GM21367 (cell line): Measurements from ENCODE around the gene ITM2B.
"Not testable (repeated sequence)": the region's sequence is repeated elsewhere in the genome, so short reads cannot be mapped to it uniquely, and the experiment has no call there.

Source experiments
- ATAC-seq: cut with Tn5 transposase; IDR thresholded peaks from one replicate; pipeline ENCODE4 v1.9.1; 2021; ENCODE audit not compliant: unreplicated experiment

ITM2B gene

DNA sequence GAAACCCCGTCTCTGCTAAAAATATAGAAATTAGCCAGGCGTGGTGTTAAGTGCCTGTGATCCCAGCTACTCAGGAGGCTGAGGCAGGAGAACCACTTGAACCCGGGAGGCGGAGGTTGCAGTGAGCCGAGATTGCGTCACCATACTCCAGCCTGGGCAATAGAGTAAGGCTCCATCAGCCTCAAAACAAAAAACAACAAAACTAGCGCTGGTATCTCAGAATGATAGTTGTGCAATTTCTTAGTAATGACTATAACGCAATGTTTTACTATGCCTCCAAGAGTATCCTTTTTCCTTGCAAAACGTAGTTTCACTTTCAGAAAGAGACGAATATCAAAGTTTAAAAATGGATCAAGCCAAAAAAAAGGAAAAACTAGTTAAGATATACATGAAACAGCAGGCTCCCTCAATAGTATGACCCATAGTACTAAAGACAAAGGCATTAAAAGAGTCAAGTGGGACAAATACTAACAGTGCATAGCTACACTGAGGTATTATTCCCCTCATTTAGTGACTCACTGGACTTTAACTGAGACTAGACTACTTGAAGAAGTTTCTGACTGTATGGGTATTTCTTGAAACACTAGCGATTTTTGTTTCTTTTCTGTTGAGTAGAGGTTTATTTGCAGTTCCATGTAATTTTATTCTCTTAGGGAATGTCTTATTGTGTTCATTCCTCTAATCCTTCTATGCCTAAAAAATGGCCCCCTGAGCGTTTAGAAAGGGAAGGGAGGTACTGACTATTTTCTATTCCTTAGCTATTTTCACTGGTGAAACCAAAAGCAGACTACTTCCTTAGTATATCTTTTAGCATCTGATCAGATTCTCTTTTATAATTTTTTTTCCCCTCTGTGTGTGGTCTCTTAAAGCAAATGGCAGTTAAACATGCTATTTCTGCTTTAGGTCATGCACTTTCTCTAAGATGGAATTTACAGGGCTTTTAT lies 10.4 kb upstream of the ITM2B start:
- ATAC-seq = no peak

DNA sequence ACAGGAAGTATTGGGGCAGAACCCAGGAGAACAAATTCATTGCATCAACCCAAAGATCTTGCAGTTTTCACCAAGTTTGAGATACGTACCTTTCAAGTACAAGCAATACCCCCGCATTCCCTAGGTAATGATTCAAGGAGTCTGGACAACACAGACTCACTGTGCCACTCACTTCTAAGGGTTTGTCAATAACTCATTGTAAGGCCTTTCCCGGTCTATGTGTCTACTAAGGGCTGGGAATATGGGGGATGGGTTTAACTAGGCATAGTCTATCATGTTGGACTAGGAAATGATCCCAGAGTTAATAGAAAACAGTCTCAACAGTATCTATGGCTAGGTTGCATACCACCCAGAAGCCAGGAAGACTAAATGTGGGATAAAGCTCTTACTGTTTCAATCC lies 8.3 kb upstream of the ITM2B start:
- ATAC-seq = no peak

DNA sequence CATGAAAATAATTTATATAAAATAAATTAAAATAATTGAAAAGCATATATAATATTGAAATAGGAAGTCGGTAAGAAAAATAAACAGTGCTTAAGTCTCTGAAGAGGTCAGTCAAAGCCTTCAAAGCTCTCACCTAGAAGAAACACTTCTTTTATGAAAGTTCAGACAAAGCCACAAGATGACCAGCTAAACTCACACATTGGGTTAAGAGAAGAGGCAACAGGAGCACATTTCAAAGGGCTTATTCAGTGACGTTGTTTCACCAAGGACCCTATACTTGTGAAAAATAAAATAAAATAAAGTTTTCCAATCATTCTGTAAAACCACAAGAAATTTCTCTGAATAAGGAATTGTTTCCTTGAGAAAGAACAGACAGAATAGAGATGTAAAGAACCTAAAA lies 2.5 kb upstream of the ITM2B start:
- no peak for ATAC-seq

DNA sequence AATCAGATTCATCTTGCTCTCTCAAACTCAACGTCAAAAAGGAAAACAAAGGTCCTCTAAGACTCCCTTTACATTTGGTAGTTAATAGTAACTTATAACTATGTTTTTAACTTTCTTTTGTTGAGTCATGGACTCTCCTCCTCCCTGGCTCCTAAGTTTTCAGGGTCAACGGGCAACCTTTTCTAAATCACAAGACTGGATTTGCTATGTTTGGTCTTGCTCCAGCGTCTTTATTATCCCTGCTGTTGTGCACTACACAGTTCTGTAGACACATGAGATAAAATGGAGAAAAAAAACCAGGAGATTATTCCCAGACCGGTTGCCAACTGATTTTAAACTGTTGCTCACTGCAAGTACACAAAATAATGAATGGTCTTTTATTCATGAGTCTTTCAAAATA lies 1.9 kb upstream of the ITM2B start:
- no peak for ATAC-seq

DNA sequence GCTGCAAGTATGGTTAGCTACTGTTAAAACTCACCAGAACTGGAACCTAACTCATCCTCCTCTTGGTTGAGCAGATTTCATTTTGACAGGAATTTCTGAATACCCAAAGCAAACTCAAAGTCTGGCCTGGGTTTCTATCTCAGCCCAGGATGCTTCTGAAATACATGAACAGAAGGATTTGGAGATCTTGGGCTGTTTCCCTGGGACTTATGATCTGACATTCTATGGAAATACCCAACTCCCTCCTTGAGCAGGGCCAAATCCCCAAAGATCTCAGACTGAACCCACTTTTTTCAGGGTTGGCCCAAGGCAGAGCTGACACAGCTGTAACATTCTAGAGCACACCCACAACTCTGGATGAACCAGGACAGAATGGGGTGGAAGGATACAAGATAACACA lies 1.1 kb upstream of the ITM2B start:
- ATAC-seq = no peak

DNA sequence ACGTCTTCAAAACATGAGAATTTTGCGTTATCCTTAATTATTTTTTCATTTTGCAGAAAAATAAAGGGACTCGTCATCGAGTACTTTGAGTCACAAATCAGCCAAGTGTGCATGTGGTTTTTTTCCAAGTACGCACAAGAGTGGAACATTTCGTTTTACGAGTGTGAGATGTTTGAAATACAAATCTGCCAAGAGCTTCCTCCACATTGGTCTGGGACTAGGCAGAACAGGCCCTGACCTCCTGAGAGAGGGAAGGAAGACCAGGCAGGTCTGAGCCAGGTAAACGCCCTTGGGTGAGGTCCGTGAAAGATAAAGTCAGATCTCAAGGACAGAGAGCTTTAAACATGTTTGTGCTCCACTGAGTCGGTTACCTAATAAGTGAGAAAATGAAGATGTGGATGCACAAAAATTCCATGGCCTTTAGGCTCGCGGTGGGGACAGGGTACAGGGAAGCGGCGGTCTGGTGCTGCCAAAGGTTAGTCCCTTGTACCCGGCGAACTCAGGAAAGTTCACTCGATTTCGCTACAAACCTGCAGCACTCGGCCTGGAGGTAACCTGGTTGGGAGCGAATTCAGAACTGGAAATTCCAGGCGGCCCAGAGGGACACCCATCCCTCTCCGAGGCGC lies 473 bp upstream of the ITM2B start:
- peak; percentile 11 for ATAC-seq

DNA sequence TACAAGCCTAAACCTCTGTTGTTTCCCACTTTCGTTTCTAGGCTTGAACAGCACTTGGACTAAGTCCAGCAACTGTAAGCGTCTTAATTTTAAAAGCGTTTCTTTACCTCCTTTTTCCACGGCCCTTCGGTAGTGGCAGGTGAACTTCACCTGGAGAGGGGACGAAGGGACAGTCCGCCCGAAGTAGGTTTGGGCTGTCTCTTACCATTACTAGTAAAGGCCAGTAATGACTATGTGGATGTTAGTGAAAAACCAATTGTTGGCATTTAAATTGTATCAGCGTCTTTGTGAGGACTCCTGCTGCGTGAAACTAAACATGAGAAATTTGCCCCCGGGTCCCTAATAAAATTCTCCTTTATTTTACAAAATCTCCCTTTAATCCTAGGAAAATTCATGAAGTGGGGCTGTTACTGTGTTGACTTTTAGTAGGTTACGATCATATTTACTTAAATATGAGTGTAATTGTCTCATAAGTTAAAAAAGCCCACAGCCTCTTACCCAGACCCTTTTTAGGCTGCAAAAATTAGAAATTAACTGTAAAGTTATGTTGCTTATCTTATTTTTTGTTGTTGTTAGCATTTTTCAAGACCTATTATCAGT lies 983 bp downstream of the ITM2B start:
- no peak for ATAC-seq

DNA sequence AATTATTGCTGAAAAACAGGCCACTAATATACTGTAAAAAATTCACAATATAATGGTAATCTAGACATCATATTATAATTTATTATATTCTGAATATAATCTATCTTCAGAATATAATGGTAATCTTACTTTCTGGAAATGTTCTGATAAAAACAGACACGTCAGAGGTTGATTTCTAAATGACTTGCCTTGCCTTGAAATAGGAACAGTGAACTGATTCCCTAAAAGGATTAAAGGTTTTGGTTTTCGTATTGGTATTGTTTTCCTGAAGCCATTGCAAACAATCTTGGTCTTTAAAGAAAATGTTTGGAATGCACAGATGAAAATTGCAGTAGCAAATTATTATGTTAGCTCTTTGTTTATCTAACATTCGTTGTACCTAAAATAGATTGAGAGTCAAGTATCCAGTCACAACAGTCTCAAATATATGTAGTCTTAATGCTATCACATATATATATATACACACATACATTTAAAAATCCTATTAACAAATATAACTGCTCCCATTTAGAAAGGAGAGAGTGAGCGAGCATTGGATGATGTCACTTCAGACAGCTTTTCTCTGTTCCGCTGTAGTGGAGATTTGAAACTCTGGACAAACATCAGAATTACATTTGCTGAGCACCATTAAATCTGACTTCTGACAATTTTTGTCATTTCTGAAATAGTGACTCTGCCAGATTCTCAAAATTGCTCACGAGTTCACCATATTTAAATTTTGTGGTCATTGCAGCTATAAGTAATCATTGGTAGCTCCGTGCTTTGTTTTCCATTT lies 1.7 kb downstream of the ITM2B start:
- no peak for ATAC-seq

DNA sequence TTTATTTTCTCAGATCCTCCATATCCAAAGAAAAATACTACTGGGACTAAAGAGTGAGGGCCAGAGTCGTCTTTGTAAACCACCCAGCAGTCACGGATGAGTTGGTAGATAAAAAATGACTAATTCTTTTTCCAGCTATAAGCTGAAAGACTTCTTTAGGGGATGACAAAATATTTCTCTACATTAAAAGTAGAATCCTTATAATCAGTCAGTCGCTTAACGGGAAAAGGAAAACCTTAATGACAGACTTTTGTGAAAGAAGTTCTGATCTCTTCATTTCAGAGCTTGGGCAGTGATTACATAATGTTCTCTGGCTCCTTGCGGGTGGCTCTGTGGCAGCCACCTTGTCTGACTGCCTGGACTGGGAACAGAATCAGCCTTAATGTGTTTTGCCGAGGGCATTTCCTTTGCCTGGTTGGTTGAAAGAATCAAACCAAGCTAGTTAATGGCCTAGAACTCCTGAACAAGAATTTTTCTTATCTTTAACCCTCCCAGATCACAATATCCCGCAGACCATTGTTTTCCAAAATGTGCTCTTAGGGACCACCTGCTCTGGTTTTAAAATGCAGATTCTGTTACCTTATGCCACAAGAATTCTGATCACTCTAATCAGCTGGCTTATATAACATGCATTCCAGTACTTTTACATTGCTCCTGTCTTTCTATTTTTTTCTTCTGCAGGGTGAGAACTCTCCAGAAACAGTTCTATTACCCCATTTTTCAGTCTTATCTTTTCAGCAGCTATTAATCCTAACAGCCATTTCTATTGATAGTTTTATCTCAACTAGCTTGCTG lies 2.5 kb downstream of the ITM2B start:
- ATAC-seq = no peak

DNA sequence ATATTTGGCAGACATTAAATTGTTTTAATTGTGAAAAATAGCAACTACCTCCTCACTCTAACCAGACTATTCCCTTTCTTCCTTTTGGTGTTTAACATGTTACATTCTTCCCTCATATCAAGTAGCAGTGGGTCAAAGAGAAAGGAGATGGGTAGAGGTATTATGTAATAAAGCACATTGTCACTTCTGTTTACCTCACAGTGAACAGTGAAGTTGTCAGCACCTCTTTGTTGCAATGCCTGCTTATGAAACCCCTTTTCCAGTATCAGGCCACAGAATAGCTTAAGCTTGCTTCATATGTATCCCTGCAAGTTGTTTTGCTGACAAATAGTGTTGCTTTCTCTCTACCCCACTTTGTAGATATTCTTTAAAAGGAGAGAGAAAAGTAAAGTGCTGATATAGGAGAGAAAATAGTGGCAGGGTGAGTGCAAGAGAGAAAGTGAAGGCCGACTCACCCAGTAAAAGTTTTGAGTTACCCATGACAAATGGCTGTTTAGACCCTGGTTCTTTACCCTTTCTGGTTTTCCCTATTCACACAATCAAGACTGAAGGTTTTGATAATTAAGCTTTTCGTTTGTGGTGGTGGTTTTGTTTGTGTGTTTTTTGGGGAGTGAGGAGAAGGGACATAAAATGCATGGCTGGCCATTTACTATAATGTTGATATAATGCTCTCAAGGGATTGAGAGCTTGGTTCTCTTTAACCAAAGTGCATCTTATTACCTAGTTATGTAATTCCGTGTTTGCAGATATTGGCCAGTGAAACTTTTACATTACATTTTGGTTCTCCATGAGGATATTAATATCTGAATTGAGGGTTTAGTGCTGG lies 3.7 kb downstream of the ITM2B start:
- ATAC-seq = no peak

DNA sequence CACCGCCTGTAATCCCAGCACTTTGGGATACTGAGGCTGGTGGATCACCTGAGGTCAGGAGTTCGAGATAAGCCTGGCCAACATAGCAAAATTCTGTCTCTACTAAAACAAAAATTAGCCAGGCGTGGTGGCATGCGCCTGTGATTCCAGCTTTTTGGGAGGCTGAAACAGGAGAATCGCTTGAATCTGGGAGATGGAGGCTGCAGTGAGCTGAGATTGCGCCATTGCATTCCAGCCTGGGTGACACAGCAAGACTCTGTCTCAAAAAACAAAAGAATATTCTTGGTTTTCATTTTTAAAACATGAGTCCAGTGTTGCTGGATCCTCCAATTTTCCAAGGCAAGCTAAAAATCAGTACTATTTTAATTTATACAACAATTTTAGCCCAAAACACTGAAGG lies 6.4 kb downstream of the ITM2B start:
- not testable (repeated sequence) for ATAC-seq

DNA sequence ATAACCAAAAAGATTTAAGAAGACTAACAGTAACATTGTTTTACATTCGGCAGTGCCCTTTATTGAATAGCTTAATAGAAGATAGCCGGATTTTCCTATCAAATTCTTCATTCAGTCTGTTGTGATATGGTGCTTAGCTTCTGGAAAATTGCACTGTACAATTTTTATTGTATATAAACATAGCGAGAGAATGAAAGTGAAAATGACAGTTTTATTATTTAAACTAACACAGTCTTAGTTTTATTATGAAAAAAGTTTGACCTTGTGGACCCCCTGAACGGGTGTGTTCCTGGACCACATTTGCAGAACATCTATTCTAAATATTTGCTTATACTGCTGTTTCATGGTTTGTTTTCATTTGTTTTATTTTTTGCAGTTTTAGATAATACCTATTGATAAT lies 8.6 kb downstream of the ITM2B start:
- ATAC-seq = no peak

DNA sequence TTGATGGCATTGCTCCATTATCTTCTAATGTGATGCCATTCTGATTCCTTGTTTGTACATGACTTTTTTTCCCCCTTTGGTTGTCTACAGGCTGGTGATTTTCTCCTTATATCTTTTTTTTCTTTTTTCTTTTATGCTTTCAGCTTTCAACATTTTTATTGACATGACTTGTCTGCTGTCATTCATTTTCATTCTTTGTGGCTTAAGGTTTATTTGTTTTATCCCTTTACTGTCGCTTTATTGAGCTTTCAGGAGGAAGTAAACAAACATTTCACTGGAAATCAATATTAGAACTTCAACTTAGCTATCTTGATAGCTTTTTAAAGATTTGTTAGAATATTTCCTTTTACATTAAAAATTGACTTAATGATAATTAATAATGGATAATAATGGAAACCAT lies 9.7 kb downstream of the ITM2B start:
- ATAC-seq = no peak

DNA sequence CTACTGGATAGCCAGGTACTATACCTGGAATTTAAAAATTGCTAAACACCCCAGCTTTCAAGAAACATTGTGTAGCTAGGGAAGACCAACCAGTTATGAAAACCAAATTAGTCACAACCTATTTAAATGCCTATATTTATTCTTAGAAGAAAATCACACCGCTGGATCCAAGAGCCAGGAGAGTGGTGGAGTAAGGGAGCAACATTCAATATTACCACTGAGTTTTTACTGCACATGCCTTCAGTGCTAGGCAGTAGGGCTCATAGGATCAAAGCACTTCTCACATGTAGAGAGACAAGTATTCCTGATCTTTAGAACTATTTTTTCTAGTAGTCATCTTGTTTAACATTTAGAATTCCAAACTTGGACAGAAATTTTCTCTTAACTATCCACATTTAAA lies 11.2 kb downstream of the ITM2B start:
- no peak for ATAC-seq

DNA sequence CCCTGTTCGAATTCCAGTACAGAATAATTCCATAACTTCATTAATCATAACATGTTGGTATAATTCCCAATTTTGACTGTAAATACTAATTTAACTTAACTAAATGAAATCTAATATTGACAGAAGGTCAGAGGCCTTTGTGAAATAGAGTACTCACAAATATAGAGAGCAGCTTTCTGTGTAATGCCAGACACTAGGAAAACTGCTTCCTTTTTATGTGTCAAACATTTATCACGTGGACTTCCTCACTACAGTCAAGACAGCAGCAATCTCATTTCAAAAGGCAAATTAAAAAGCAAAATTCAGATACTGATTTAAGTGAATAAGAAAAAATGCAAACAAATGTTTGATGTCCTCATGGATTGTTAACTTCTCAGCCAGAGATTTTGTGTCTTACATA lies 13.1 kb downstream of the ITM2B start:
- ATAC-seq = no peak

DNA sequence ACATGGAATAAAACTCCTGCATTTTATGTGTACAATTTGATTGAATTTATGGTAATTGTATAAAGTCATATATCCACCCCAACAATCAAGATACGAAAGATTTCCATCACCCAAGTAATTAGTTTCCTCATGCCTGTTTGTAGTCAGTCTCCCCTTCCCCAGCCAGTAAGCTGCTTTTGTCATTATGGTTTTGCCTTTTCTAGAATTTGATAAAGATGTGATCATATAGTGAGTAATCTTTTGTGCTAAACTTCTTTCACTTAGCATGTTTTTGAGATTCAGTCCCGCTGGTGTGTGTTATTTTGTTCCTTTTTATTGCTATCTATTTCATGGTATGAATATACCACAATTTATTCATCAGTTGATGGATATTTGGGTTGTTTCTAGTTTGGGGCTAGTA lies 16.0 kb downstream of the ITM2B start:
- ATAC-seq = no peak

DNA sequence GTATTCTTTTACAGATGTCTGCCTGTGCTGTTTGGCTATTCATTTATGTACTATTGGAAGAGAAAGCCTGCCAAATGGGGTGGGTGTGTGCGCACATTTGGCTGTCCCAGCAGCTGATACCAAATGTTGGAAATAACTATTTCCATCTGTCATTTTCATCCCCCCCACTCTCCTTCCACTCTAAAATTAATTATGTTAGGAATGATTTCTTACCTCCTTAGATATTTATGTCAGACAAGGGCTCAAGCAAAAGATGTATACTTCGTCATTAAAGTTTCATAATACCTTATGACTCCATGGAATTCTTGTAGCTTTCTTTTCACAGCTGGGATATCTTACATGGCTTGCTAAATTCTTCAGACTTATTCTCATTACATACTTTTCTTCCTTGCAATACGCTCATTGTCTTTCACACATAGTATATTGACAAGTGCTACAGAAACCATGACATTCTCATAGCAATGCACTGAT lies 18.6 kb downstream of the ITM2B start:
- no peak for ATAC-seq

DNA sequence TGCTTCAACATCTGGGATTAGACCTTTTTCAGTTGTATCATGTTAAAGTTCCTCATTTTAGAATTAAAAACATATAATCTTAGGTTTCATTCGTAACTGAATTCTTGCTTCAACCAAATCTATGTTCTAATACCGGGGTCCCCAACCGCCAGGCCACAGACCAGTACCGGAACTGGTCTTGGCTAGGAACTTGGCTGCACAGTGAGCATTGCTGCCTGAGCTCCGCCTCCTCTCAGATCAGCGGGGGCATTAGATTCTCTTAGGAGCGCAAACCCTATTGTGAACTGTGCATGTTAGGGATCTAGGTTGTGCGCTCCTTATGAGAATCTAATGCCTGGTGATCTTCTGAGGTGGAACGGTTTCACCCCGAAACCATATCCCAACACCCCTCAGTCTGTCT lies 19.2 kb downstream of the ITM2B start:
- no peak for ATAC-seq

DNA sequence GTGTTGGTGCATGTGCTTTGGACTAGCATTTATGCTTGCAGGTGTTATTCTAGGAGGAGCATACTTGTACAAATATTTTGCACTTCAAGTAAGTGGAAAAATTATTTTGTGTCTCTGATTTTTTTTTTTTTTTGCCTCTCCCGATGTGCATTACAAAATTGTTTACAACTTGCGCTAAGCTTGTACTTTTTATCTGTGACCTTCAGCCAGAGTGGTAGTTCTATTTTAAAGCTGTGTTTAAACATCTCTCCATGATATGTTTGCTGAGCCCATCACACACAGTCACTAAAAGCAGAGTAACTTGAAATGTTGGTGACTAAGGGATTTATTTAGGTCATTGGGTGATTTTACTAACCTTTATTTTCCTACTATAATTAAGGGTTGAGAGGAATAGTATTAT lies 20.8 kb downstream of the ITM2B start:
- no peak for ATAC-seq

DNA sequence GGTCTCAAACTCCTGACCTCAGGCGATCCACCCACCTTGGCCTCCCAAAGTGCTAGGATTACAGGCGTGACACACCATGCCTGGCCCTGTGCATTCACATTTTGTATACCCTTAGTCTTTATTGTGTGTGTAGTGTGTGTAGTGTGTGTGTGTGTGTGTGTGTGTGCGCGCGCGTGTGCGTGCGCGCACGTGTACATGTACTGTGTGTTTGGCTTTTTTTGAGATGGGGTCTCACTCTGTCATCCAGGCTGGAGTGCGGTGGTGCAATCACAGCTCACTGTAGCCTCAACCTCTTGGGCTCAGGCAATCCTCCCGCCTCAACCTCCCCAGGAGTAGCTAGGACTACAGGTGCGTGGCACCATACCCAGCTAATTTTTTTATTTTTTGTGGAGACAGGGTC lies 22.1 kb downstream of the ITM2B start:
- ATAC-seq = no peak
